GM12875 (cell line): Measurements from ENCODE around the gene CAMK1G.

Source experiments
- H3K4me3 ChIP-seq: one replicate; pipeline ENCODE4 v1.5.1; 2011; ENCODE audit warnings: low read depth, low read length, control low read depth
- CTCF ChIP-seq: IDR thresholded peaks from 2 replicates; pipeline ENCODE4 v1.5.1; 2011; ENCODE audit warnings: low read depth, mild to moderate bottlenecking, control low read depth, inconsistent platforms, low read length, moderate library complexity, borderline replicate concordance; ENCODE audit not compliant: insufficient read depth

CAMK1G gene

GRCh38 chr1:209552406-209553264, 30.9 kb upstream of the CAMK1G start:
- no peak for TF ChIP-seq CTCF

DNA sequence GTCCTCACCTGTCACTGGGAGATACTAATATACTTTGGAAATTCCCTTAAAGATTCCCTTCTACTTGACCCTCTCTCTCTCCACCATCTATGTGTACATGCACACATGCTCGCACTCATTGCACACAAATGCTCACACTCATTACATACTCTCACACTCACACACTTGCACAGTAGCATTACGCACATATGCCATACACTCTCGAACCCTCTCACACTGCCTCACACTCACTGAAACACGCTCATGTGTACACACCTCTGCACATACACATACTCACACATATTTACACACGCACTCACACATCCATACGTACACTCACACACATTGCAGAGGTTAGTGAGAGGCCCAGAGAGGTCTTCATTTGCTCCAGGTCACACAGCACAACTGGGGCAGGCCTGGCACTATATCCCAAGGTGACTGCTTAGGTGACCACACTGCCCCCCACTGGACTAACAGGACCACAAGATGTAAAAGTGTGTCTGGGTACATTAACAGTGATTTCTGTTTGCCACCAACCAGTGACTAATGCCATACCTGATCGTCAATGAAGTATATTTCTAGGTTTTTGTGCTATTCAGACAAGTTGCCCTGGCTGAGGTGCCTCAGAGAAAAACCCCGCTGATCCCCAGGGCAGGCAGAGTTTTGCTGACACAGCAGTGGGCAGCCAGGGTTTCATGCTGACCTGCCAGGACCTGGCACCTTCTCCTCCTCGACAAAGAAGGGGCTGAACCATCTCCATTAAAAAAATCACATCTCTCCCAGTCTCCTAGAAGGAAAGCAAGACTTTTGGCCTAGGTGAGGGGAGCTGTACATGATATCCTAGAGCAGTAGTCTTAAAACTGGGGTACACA, 28.5 kb upstream of the CAMK1G start:
- no peak for TF ChIP-seq CTCF
- no peak overlapping the region for H3K4me3 ChIP-seq

More at GRCh38 chr1:209552406-209553264, 30.9 kb upstream of the CAMK1G start:
- H3K4me3 ChIP-seq, result no peak overlapping the region

- H3K4me3 ChIP-seq, result no peak overlapping the region
- TF ChIP-seq CTCF, result no peak
These were observed 27.3 kb upstream of the CAMK1G start for GRCh38 chr1:209556162-209556690.

DNA sequence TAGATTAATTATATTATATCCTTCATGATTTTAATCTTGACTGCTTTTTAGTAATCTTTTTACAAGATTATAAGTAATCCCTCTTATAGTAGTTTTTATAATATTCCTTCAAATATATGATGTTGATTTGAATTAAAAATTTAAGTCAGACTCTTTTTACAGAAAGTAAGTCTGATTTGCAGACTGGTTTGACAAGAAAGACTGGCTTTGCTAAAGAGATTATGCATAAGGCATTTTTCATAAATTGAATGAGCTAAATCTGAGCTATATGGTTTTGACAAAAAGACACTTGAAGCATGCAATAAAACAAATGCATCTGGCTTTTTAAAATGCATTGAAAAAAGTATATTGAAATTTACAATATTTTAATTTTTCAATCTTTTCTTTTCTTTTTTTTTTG, 26.3 kb upstream of the CAMK1G start:
- no peak for TF ChIP-seq CTCF
- no peak overlapping the region for H3K4me3 ChIP-seq

DNA sequence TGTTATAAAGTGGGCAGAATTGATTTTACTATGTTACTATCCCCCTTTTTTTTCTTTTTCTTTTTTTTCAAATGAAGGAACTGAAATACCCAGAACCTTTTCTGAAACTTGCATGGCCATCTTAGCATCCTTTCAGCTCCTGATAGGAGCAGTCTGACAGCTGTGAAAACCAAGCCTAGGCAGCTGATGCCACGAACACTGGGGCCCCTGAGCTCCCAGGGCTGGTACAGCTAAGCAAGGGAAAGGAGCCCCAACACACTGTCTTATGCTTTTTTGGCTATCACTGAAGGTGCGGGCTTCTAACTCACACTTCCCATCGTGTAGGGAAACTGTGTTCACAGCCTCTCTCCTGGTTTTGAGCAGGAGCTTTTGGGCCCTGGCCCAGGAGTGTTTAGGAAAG, 23.0 kb upstream of the CAMK1G start:
- no peak overlapping the region for H3K4me3 ChIP-seq
- TF ChIP-seq CTCF, result no peak

DNA sequence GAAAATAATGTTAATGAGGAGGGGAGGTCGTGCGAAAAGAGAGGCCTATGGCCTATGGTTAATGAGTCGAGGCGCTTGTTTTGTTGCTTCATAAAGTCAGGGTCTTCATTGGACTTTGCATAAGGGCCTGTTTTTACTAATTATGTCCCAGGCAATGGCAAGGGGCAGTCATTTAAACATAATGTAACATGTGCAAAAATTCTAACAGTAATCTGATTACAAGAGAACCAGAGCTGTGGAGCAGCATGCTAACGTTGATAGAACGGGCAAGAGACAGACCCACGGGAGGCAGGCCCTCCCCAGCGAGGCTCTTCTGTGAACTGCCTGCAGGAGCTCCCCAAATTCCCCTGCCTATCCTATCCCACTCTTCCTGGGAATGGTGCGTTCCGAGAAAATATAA, 22.6 kb upstream of the CAMK1G start:
- TF ChIP-seq CTCF, result no peak
- H3K4me3 ChIP-seq, result no peak overlapping the region

- TF ChIP-seq CTCF, result no peak
These were observed 22.0 kb upstream of the CAMK1G start for GRCh38 chr1:209561532-209561931.

More at GRCh38 chr1:209561532-209561931, 22.0 kb upstream of the CAMK1G start:
- H3K4me3 ChIP-seq, result no peak overlapping the region
